ENCODE measurements around the gene CRHR2.

DNA sequence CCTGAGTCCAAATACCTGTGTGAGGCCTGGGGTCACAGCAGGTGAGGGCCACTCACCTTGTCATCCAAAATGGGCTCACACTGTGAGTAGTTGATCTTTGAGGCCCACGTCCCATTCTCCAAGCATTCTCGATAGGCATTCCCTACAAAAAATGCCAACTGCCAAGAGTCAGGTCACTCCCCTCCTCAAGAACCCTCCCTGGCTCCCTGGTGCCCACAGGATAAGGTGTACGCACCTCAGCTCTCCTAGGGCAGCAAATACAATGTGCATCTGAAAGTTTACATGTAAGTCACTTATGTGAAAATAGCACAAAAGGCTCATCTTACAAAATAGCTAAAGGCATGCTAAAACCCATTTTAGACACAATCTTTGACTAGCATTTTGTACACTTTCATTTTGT lies 15.1 kb downstream of the CRHR2 start:
- no peak for TF ChIP-seq EZH2 (IDR thresholded peaks at IDR 0.05; ENCODE audit: low read length, missing control alignments)
- TF ChIP-seq, protein P1, sequence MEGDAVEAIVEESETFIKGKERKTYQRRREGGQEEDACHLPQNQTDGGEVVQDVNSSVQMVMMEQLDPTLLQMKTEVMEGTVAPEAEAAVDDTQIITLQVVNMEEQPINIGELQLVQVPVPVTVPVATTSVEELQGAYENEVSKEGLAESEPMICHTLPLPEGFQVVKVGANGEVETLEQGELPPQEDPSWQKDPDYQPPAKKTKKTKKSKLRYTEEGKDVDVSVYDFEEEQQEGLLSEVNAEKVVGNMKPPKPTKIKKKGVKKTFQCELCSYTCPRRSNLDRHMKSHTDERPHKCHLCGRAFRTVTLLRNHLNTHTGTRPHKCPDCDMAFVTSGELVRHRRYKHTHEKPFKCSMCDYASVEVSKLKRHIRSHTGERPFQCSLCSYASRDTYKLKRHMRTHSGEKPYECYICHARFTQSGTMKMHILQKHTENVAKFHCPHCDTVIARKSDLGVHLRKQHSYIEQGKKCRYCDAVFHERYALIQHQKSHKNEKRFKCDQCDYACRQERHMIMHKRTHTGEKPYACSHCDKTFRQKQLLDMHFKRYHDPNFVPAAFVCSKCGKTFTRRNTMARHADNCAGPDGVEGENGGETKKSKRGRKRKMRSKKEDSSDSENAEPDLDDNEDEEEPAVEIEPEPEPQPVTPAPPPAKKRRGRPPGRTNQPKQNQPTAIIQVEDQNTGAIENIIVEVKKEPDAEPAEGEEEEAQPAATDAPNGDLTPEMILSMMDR (conservative IDR thresholded peaks at IDR 0.05 in 1 of 2, IDR thresholded peaks at IDR 0.05 in 1 of 2; ENCODE audit: low read depth in 1 of 2, low read length in 2 of 2): no peak

All from fibroblast of lung (primary cell).